Esophagus squamous epithelium (tissue), 4 donors: Measurements from ENCODE around the gene SHKBP1.

Source experiments
- CTCF ChIP-seq, 6 experiments: fragments of 450-650 bp in 4 of 6; fragments of 200-600 bp in 2 of 6; sonication (generic) in 2 of 6; IDR thresholded peaks; one replicate each; pipeline ENCODE4 v1.5.1; 2016 to 2019; ENCODE audit warnings: antibody characterized with exemption in 6 of 6, mild to moderate bottlenecking in 4 of 6, moderate library complexity in 4 of 6
- POLR2A ChIP-seq, 4 donors: fragments of 450-650 bp; IDR thresholded peaks; one replicate each; pipeline ENCODE4 v1.6.1; 2017; ENCODE audit warnings: antibody characterized with exemption in 4 of 4, mild to moderate bottlenecking in 4 of 4, moderate library complexity in 3 of 4

- TF ChIP-seq CTCF (IDR thresholded peaks at IDR 0.05) (no peak), POLR2A (IDR thresholded peaks at IDR 0.05) (no peak)
Observed at GRCh38 chr19:40619333-40620160, 42.9 kb downstream of the SHKBP1 start.
